GM12878 (cell line): Measurements from ENCODE around the gene LRP2BP. TPM values are rescaled to one million over a fixed set of nuclear protein-coding genes. Genes with fewer than 3 reads are reported as not detected.
A peak's percentile ranks its signal among the peaks of the same experiment; 100 is the strongest.

Source experiments
- BRCA1 ChIP-seq: IDR thresholded peaks from 2 replicates; pipeline ENCODE4 v1.6.1; 2011; ENCODE audit warnings: low read depth, low read length, improper control_type of control experiment
- CBFB ChIP-seq: IDR thresholded peaks from 2 replicates; pipeline ENCODE4 v1.6.1; 2016; ENCODE audit warnings: antibody characterized with exemption, low read depth
- CUX1 ChIP-seq: IDR thresholded peaks from 2 replicates; pipeline ENCODE4 v1.6.1; 2012; ENCODE audit warnings: improper control_type of control experiment, low read depth, low read length; ENCODE audit not compliant: insufficient replicate concordance
- EZH2 ChIP-seq: IDR thresholded peaks from 2 replicates; pipeline ENCODE4 v1.6.1; 2012; ENCODE audit warnings: low read depth, mild to moderate bottlenecking, control low read depth, inconsistent platforms, low read length, borderline replicate concordance; ENCODE audit not compliant: control insufficient read depth
- HDAC2 ChIP-seq: fragments of 200-600 bp; sonication (generic); IDR thresholded peaks from 2 replicates; pipeline ENCODE4 v1.6.1; 2017
- JUNB ChIP-seq: IDR thresholded peaks from 2 replicates; pipeline ENCODE4 v1.6.1; 2016; ENCODE audit warnings: antibody characterized with exemption, mild to moderate bottlenecking
- MEF2A ChIP-seq: IDR thresholded peaks from 2 replicates; pipeline ENCODE4 v1.6.1; 2011; ENCODE audit warnings: low read depth, mild to moderate bottlenecking, low read length, moderate library complexity; ENCODE audit not compliant: insufficient read depth
- MEF2B ChIP-seq: fragments of 450-650 bp; IDR thresholded peaks from 2 replicates; pipeline ENCODE4 v1.6.1; 2018; ENCODE audit warnings: mild to moderate bottlenecking, moderate library complexity; ENCODE audit not compliant: partially characterized antibody, poor library complexity, severe bottlenecking
- MTA3 ChIP-seq: IDR thresholded peaks from 2 replicates; pipeline ENCODE4 v1.6.1; 2012; ENCODE audit warnings: low read length, inconsistent platforms, borderline replicate concordance
- NBN ChIP-seq: fragments of 450-650 bp; IDR thresholded peaks from 2 replicates; pipeline ENCODE4 v1.6.1; 2016
- NFXL1 ChIP-seq: fragments of 450-650 bp; IDR thresholded peaks from 2 replicates; pipeline ENCODE4 v1.6.1; 2017; ENCODE audit warnings: antibody characterized with exemption, mild to moderate bottlenecking, borderline replicate concordance
- NFYB ChIP-seq: IDR thresholded peaks from 2 replicates; pipeline ENCODE4 v1.6.1; 2011; ENCODE audit warnings: low read depth, mild to moderate bottlenecking, low read length, improper control_type of control experiment, moderate library complexity; ENCODE audit not compliant: insufficient read depth
- NR2F1 ChIP-seq: fragments of 450-650 bp; conservative IDR thresholded peaks from 2 replicates; pipeline ENCODE4 v1.6.1; 2017; ENCODE audit warnings: mild to moderate bottlenecking
- POLR2AphosphoS2 ChIP-seq: IDR thresholded peaks from 2 replicates; pipeline ENCODE4 v1.6.1; 2011; ENCODE audit warnings: low read depth, mild to moderate bottlenecking, low read length, improper control_type of control experiment, moderate library complexity
- RB1 ChIP-seq: fragments of 450-650 bp; formaldehyde crosslinking; IDR thresholded peaks from 2 replicates; pipeline ENCODE4 v1.6.1; 2017; ENCODE audit warnings: mild to moderate bottlenecking, borderline replicate concordance
- RBBP5 ChIP-seq: fragments of 200-600 bp; sonication (generic); conservative IDR thresholded peaks from 2 replicates; pipeline ENCODE4 v1.6.1; 2016
- RFX5 ChIP-seq: IDR thresholded peaks from 2 replicates; pipeline ENCODE4 v1.6.1; 2011; ENCODE audit warnings: low read depth, low read length, improper control_type of control experiment
- SIN3A ChIP-seq: IDR thresholded peaks from 2 replicates; pipeline ENCODE4 v1.6.1; 2012; ENCODE audit warnings: low read depth, low read length, improper control_type of control experiment
- SRF ChIP-seq, 2 experiments: IDR thresholded peaks; 2 replicates each; pipeline ENCODE4 v1.6.1; 2011; ENCODE audit warnings: low read depth in 2 of 2, low read length in 2 of 2, mild to moderate bottlenecking in 1 of 2, moderate library complexity in 1 of 2
- YBX1 ChIP-seq: fragments of 450-650 bp; IDR thresholded peaks from 2 replicates; pipeline ENCODE4 v1.6.1; 2016; ENCODE audit warnings: antibody characterized with exemption
- ZBED1 ChIP-seq: IDR thresholded peaks from 2 replicates; pipeline ENCODE4 v1.6.1; 2016; ENCODE audit warnings: borderline replicate concordance
- ZNF274 ChIP-seq: IDR thresholded peaks from one replicate; pipeline ENCODE4 v1.8.0; 2011; ENCODE audit not compliant: insufficient read length, insufficient read depth
- ZNF622 ChIP-seq: fragments of 450-650 bp; IDR thresholded peaks from 2 replicates; pipeline ENCODE4 v1.6.1; 2017; ENCODE audit warnings: mild to moderate bottlenecking, inconsistent platforms
- polyA plus RNA-seq, 11 experiments: library from polyadenylated mRNA; depleted of rRNA in 4 of 11; unstranded in 6 of 11; stranded (reverse) in 5 of 11; fragments of >200 nt; fragmentation: Nextera tagmentation in 4 of 11; fragmentation: Illumina TruSeq in 1 of 11; extraction: Ambion mirVana in 4 of 11; extraction: Trizol in 1 of 11; gene quantifications; 1 replicate in 1 of 11; 2 replicates in 10 of 11; pipeline versions ENCODE4 v1.2.1 to v1.2.3, GENCODE V29; 2011 to 2016; ENCODE audit warnings: inconsistent platforms in 2 of 11, missing spikeins in 2 of 11, low read depth in 1 of 11
- total RNA-seq, 4 experiments: library from RNA; depleted of rRNA in 3 of 4; stranded (reverse); fragments of >200 nt in 3 of 4; fragmentation: Illumina TruSeq in 1 of 4; extraction: Trizol in 1 of 4; gene quantifications; 2 replicates each; pipeline versions ENCODE4 v1.2.1 to v1.2.3, GENCODE V29; 2013 to 2021
- TF ChIP-seq, protein P1 (sequence below): fragments of 450-650 bp; IDR thresholded peaks from 2 replicates; pipeline ENCODE4 v1.6.1; 2014; ENCODE audit warnings: mild to moderate bottlenecking
- TF ChIP-seq, protein P2 (sequence below): IDR thresholded peaks from 2 replicates; pipeline ENCODE4 v1.6.1; 2012; ENCODE audit warnings: low read depth, low read length, improper control_type of control experiment

The LRP2BP gene
- total and polyA plus RNA-seq, 10 of the 15 experiments (the other 5 are each of a cell fraction or from before 2014, with no cell fraction given) = 0.27 to 5.2 (median 1.0) TPM

DNA sequence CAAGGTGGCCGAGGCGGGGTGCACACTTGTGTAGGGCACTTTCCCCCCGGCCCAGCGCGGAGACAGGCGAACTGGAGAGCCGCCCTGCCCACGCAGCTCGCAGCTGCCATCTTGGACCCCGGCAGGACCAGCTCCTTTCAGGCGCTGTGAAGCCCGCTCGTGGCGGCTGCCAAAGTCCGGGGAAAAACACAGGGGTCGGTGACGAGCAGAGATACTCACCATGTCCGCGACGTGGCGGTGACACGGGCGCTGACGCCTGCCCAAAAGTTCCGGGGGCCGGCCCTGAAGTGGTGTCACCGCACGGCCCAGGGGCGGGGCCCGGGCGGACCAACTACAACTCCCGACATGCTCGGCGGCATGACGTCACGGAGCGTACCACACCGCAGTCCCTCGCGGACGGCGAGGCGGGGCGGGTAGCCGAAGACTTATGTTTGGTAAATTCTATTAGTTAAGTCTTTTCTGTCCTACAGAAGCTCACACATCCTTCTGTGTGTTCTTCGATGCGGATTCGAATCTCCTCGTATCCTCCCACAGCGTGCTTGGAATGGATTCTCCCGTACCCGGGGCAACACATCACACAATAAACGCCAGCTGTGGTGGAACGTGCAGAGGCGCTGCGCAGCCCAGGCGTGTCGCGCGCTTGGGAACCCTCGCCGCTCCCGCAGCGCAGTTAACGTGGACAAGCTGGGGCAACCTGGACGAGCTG is 30.1 kb upstream of the LRP2BP start, which contains the start of gene UFSP2 (continued):
- no peak for TF ChIP-seq ZNF622
- TF ChIP-seq RB1 = peak; percentile 85; the same call in 1 of the 2 replicates
- TF ChIP-seq BRCA1 = no peak
- TF ChIP-seq NFYB = no peak
- no peak for TF ChIP-seq MEF2A
- no peak for TF ChIP-seq EZH2
- no peak for TF ChIP-seq SRF (IDR thresholded peaks at IDR 0.05; ENCODE audit: low read depth in 2 of 2, low read length in 2 of 2)
- no peak for TF ChIP-seq HDAC2
- TF ChIP-seq RFX5 = no peak
- no peak for TF ChIP-seq ZNF274
- TF ChIP-seq NFXL1 = no peak
- TF ChIP-seq NR2F1 = 0 out of 2 replicates have a peak, but pooled peaks have one; percentile 31
- no peak for TF ChIP-seq JUNB
- peak; percentile 28 for TF ChIP-seq CUX1
- no peak; the same call in 1 of the 2 replicates for TF ChIP-seq MTA3
- peak; percentile 99 for TF ChIP-seq SIN3A
- TF ChIP-seq CBFB = no peak
- TF ChIP-seq, protein P1, sequence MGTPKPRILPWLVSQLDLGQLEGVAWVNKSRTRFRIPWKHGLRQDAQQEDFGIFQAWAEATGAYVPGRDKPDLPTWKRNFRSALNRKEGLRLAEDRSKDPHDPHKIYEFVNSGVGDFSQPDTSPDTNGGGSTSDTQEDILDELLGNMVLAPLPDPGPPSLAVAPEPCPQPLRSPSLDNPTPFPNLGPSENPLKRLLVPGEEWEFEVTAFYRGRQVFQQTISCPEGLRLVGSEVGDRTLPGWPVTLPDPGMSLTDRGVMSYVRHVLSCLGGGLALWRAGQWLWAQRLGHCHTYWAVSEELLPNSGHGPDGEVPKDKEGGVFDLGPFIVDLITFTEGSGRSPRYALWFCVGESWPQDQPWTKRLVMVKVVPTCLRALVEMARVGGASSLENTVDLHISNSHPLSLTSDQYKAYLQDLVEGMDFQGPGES = peak; percentile 57
- TF ChIP-seq MEF2B = peak; percentile 55
- no peak for TF ChIP-seq ZBED1
- TF ChIP-seq RBBP5 = 0 out of 2 replicates have a peak, but pooled peaks have one; percentile 64
- TF ChIP-seq, protein P2, sequence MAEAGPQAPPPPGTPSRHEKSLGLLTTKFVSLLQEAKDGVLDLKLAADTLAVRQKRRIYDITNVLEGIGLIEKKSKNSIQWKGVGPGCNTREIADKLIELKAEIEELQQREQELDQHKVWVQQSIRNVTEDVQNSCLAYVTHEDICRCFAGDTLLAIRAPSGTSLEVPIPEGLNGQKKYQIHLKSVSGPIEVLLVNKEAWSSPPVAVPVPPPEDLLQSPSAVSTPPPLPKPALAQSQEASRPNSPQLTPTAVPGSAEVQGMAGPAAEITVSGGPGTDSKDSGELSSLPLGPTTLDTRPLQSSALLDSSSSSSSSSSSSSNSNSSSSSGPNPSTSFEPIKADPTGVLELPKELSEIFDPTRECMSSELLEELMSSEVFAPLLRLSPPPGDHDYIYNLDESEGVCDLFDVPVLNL = peak; percentile 15; the same call in 1 of the 2 replicates
- TF ChIP-seq POLR2AphosphoS2 = no peak
- TF ChIP-seq YBX1 = no peak
- peak; percentile 99 for TF ChIP-seq NBN
